Pulmonary artery endothelial cell (primary cell): ENCODE data around the gene DMRT3. TPM values are rescaled to one million over a fixed set of nuclear protein-coding genes. Genes with fewer than 3 reads are reported as not detected.
A peak's percentile ranks its signal among the peaks of the same experiment; 100 is the strongest.

ENCODE experiments used
- DNase-seq: peaks from one replicate; pipeline ENCODE4 v3.0.0-alpha.2; 2011; ENCODE audit warnings: low read depth, low spot score
- total RNA-seq: library from RNA; depleted of rRNA; stranded (reverse); fragments of >200 nt; gene quantifications from 2 replicates; pipeline ENCODE4 v1.2.3, GENCODE V29; 2014

Gene DMRT3
- total RNA-seq, 1 donor from 2014 or later, result not detected

DNA sequence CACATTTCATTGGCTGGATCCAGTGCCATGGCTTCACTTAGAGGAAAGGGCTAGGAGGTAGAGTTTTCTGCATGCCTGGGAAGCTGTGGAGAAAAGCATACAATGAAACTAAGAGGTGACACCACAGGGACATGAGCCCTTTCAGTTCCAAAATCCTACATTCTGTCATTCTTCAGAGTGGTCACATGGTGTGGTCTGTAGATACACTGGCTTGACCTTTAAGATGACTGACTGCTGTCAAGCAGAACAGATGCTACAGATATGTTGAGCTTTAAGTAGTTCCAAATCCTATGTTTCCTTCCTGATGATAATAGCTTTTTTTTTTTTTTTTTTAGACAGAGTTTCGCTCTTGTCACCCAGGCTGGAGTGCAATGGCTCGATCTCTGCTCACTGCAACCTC is 26.2 kb downstream of the DMRT3 start:
- DNase-seq, result no peak

DNA sequence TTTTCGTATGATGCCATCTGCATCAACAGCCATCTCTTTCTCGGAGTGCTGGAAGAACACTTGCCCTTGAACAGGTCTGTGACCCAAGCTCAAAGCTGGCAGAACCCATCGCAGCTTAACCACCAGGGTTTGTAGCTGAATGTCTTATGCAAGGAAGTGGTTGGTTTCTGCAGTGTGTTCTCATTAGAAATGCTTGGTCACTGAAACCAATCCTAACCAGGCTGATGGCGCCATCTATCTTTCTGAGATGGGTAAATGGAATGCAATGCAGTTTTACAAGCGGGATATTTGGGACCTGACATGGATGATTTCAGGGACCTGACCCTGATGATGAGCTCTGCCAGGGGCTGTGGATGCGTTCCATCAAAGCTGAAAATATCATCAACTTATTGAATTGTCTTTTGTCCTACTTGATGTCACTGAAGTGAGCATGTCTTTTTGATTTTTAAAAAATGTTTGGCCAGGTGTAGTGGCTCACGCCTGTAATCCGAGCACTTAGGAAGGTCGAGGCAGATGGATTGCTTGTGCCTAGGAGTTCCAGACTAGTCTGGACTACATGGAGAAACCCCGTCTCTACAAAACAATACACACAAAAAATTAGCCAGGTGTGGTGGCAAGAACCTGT is 28.7 kb downstream of the DMRT3 start:
- DNase-seq, result peak; percentile 4

DNA sequence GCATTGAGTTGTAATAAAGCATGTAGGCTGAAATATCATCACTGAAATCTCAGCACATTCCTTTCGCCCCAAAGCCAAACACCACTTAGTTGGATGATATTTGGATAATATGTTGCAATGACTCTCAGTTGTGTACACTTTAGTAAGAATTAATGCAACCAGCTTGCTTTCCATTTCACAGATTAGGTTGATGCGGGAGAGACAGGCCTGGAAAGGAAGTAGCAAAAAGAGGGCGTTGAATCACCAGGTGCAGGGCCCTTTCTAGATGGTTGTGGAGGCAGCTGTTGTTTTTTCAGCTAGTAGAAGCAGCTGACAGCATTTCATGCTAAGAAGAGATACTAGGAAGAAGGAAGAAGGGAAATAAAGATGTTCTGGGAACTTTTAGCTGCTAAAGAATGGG is 30.9 kb downstream of the DMRT3 start:
- no peak for DNase-seq

DNA sequence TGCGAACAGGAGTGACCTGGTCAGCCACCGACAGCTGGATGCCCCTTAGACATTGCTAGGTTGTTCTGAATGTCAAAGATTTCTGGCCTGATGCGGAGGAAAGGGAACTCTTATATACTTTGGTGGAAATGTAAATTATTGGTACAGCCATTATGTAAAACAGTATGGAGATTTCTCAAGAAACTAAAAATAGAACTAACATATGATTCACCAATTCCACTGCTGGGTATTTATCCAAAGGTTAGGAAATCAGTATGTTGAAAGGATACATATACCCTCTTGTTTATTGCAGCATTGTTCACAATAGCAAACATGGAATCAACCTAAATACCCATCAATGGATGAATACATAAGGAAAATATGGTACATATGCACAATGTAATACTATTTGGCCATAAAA is 31.8 kb downstream of the DMRT3 start:
- no peak for DNase-seq

DNA sequence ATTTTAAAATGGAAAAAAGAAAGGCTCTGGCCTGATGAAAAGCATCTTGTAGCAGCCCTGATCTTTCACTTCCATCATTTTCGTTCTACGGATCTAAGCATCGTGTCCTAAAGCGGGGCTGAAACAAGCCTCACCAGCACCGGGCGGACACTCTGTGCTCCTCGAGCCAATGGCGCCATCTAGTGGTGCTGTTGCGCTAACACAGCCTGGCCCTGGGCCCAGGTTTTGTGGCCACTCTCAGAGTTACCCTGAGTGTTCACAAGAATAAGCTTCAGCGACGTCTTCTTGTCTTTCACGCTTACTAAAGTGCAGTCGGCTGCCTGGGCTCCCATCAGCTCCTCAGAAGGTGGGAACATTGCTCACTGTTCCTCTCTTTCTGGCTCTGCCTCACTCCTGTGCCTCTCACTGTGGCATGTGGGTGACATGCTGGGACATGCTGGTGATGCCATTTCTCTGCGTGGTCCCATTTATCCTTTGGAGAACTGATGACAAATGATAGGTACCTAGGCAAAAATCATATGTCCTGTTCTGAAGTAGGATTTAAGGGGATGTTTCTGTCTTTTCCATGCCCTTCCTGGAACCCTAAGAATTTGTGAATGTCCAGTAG is 32.7 kb downstream of the DMRT3 start:
- DNase-seq, result peak; percentile 15

DNA sequence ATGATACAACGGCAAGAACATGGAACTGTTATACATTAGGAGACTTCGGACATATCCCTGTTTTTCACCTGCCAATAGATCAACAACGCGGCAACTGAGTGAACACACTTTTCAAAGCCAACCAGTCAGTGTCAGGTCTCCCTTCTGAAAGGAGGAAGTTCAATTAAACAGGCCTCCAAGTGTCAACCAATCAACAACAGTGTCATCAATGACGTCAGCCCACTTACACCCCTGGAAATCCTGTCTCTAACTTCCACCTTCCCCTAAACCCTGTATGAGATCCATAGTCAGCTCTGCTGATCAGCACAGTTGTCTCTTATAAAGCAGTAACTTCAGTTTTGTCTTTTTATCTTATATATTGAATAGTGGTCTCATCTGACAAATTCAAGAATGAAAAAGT is 36.6 kb downstream of the DMRT3 start:
- DNase-seq, result no peak

DNA sequence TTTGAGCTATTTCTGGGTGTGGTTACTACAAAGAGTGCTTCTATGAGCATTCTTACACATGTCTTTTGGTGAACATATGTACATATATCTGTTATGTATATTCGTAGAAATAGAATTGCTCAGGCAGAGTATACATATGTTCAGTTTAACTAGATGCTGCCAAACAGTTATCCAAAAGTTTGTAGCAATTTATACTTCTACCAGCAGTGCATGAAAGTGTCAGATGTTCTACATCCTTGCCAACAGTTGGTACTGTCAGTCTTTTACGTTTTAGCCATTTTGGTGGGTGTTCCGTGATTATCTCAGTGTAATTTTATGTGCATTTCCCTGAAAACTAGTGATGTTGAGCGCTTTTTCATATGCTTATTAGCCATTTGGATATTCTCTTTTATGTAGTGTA is 37.8 kb downstream of the DMRT3 start:
- no peak for DNase-seq

DNA sequence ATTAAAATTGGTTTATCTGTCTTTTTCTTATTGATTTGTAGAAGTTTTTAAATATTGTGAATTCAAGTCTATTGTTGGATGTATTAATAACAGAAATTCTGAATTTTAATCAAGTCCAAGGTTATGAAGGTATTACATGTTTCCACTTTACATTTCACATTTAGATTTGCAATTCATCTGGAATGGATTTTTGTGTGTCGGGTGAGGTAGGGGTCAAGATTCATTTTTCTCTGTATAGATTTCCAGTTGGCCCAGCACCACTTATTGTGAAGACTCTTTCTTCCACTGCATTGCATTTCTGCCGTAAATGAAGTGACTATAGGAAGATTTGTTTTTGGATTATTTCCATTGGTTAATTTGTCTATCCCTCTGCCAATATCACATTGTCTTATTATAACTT is 38.2 kb downstream of the DMRT3 start:
- no peak for DNase-seq

DNA sequence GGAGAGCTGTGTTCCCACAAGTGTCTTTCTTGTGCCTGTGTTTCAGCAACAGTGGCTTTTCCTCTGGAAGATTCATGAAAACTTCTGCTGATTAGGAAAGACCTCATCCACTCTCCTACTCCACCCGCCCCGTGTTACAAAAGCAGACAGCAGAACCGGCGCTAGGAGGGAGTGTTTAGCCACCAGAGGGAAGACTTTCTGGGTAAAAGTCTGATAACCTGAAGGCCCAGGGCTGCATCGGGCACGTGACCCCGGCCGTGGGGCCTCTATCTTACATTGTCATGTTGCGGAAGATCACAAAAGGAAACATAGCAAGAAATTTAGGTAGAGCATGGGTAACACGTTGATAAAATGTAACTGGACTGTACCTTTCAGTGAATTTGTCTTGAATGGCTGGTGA is 41.7 kb downstream of the DMRT3 start:
- no peak for DNase-seq

DNA sequence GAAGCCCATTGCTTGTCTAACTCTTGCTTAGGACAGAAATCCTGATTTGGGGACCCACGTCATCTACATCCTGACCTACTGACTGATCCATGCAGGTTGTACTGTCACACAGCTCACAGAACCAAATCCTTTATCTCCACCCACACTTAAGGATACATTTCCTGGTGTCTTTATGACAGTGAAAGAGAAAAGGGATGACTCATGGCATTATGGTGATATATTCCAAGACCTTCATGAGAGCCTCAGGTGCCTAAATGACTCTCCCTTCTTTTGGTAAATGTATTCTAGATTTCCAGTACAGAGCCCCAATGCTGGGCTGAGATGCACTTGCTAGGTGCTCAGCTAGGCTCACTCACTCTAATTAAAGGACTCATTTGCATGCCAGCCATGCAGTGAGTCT is 47.7 kb downstream of the DMRT3 start:
- no peak for DNase-seq

DNA sequence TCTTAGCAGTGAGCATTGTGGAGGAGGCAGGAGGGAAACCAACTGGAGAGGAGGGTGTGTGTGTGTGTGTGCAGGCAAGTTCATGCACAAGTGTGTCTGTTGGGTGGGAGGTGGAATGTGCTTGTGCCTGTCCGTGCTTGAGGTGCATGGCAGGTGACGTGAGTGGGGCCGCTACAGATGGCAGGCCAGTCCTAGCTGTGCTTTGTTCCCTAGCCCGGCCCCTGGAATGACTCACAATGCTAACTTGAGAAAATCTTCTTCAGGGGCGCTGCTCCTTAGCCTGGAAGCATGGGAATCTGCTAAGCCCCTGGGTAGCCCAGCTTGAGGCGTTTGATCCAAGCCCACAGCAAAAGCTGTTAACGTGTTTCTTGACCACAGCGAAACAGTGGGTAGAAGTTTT is 48.7 kb downstream of the DMRT3 start:
- DNase-seq, result no peak

DNA sequence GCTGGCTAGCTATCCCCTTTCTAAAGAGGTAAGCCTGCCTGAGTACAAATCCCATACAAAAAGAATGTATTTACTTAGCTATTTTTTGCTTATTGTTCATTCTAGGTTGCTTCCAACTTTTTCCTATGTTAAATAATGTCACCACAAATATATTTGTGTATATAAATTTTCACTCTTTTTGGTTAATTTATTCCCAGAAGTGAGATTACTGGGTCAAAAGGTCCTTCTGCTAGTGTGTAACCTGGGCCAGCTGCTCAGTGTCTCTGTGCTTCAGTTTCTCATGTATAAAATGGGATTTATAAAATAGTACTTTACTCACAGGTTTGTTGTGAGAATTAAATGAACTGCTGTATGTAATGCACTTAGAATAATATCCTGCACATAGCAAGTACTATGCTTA is 49.8 kb downstream of the DMRT3 start:
- DNase-seq, result no peak

DNA sequence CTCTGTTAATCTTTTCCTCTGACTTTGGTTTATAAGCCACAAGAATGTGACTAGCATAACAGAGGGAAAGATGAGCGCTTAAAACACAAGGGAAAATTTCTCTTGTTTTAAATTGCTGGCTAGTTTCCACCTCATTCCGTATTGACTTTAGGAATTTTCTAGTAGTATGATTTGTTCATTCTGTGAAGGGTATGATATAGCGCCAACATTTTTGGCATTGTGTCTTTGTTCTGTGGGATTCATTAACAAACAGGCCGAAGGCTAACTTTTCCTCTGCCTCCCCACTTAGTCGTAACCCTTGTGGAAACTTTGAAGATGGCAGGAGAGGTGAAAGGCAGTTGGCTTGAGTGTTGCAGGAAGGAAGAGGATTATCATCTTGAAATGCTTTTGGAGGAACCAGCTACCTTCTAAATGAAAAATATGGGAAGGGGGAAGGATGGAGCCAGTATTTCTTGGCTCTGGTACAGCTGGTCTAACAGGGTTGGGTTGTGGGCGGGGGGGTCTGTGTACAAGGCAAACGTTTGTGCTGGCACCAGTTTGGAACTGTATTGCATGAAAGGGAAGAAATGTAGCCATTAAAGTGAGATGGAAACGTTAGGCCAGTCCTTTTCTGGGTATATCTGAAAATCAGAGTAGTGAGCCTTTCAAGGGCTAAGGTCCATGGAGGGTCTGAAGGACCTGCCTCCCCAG is 52.2 kb downstream of the DMRT3 start:
- no peak for DNase-seq

DNA sequence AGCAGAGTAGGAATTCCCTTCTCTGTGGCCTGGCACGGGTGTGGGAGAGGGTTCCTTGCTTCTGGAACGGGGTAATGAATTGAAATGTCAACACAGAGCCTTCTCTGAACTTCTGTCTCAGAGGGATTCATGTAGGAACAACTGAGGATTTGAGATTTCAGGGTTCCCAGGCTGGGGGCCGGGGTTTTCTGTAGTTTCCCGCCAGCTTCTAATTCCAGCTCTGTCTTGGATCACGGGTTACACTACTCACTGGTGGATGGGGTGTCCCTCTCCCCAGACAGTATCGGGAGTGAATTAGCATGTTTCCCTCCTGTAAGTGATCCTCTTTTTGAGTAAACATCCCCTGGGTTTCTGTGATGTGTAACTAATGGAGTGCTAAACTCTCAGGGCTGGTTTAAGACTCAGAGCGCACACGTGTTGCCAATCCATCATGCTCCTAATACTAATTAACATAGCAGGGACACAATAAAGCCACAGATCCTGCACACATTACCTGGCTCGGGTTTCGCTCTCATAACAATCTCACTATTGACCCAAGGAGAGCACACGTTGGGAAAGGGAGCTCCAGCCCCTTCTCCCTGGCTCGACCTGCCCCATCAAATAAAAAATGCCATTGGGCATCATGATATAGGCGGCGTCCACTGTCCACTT is 55.6 kb downstream of the DMRT3 start:
- no peak for DNase-seq

DNA sequence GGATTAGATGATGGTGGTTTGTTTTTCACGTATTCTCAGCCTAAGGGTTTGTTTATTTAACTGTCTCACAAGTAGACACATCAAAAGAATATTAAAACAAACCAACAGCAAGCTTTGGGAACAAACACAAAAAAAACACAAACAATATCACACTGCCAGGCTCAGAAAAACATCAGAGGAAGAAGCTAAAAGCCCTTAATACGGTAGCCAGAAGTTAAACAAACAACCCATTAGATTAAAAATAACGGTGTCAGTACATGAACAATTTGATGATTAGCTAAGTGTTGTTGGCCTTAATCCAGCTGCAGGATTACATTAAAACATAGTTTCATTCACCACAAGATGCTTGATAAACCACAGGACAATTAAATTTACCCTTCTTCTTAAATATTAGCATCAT is 57.8 kb downstream of the DMRT3 start:
- DNase-seq, result no peak

DNA sequence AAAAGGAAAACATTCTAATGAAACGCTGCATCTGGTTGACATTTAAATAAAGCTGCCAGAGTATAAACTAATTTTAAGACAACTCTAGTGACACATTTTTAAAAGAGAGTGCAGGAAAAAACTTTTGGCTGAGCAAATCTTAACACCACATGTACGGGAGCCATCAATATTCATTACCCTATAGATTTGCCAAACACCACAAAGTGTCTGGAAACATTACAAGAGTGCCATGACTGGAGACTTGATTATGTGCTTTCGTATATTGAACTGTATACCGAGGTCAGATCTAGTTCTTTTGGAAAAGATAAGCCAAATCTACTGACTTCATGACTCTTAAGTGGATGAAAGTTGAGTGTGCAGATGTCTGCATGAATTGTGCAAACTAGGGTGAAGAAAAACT is 63.1 kb downstream of the DMRT3 start:
- DNase-seq, result no peak

Other genes starting within 250 kb of the DMRT3 start
- 0.07 and 0.21 TPM in 2 replicates for gene DMRT1, start 135.0 kb upstream of the DMRT3 start, total RNA-seq
- gene DMRT2, start 73.7 kb downstream of the DMRT3 start, total RNA-seq, result not detected in 2 replicates